Erythroblast (primary cell): ENCODE data around the gene TBC1D1.

Experiments
- GATA1 ChIP-seq: IDR thresholded peaks from 2 replicates; pipeline ENCODE4 v1.6.1; 2011; ENCODE audit warnings: low read depth, mild to moderate bottlenecking, control low read depth, low read length, moderate library complexity
- POLR2A ChIP-seq: IDR thresholded peaks from 2 replicates; pipeline ENCODE4 v1.6.1; 2011; ENCODE audit warnings: mild to moderate bottlenecking, low read length

- TF ChIP-seq POLR2A, result no peak
- TF ChIP-seq GATA1, result no peak
Observed at GRCh38 chr4:38003628-38004027, 112.7 kb downstream of the TBC1D1 start.
